ENCODE measurements around the gene CLCN6.

DNA sequence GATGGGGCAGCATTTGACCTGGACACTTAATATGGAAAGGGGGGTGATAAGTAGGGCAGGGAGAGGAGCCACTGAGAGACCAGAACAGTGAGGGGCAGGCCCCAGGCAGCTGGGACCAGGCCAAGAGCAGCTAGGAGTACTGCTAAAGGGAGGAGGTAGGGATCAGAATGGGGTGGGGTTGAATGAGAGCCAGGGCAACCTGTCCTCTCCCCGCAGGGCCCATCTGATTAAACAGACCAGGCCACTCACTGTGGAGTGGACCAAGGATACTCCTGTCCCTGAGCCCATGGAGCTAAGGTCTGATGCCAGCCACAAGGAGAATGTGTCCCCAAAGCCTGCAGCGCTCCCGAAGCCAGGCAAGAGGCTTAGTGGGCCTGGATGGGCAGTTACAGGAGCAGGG is 41.9 kb upstream of the CLCN6 start:
- no peak for TF ChIP-seq NR3C1 (IDR thresholded peaks at IDR 0.05)
- no peak for TF ChIP-seq CTCF (IDR thresholded peaks at IDR 0.05)
- no peak for TF ChIP-seq JUN (IDR thresholded peaks at IDR 0.05)
- TF ChIP-seq, protein P1, sequence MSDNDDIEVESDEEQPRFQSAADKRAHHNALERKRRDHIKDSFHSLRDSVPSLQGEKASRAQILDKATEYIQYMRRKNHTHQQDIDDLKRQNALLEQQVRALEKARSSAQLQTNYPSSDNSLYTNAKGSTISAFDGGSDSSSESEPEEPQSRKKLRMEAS (IDR thresholded peaks at IDR 0.05) = no peak
- no peak for TF ChIP-seq JUNB (IDR thresholded peaks at IDR 0.05)

All from A549 (cell line).